ENCODE data around the gene FAM168B.

FAM168B gene

GRCh38 chr2:131023758-131024157, 69.5 kb downstream of the FAM168B start:
- H3K27ac ChIP-seq, result no peak overlapping the region
- no peak for TF ChIP-seq CTCF (conservative IDR thresholded peaks at IDR 0.05)
- TF ChIP-seq ZFX (IDR thresholded peaks at IDR 0.05), result no peak

- H3K27ac ChIP-seq, result no peak overlapping the region
- no peak for TF ChIP-seq CTCF (conservative IDR thresholded peaks at IDR 0.05)
- no peak for TF ChIP-seq ZFX (IDR thresholded peaks at IDR 0.05)
These were observed 70.5 kb downstream of the FAM168B start for GRCh38 chr2:131022731-131023130.

GRCh38 chr2:131016826-131017741, 76.2 kb downstream of the FAM168B start:
- no peak for TF ChIP-seq CTCF (conservative IDR thresholded peaks at IDR 0.05)
- TF ChIP-seq ZFX (IDR thresholded peaks at IDR 0.05), result no peak
- no peak overlapping the region for H3K27ac ChIP-seq

GRCh38 chr2:131015764-131016163, 77.5 kb downstream of the FAM168B start:
- no peak for TF ChIP-seq ZFX (IDR thresholded peaks at IDR 0.05)
- TF ChIP-seq CTCF (conservative IDR thresholded peaks at IDR 0.05), result no peak
- no peak overlapping the region for H3K27ac ChIP-seq

DNA sequence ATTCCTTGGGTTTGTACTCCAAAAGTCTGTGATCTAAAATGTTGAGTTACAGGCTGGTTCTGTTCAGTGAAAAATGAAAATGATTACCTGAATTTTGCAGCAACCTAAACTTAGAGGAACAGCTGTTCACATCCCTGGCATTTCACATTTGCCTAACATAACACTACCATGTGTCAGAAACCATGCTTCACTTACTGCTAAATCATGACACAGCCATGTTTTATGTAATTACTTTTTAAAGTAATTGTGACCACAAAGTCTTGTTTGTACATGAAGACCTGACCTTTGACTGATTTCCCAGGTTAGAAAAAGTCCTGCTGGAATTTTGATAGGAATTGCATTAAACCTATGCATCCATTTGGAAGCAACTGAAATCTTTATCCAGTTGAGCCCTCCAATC, 79.1 kb downstream of the FAM168B start:
- H3K27ac ChIP-seq, result no peak overlapping the region
- TF ChIP-seq CTCF (conservative IDR thresholded peaks at IDR 0.05) (no peak), ZFX (IDR thresholded peaks at IDR 0.05) (no peak)

DNA sequence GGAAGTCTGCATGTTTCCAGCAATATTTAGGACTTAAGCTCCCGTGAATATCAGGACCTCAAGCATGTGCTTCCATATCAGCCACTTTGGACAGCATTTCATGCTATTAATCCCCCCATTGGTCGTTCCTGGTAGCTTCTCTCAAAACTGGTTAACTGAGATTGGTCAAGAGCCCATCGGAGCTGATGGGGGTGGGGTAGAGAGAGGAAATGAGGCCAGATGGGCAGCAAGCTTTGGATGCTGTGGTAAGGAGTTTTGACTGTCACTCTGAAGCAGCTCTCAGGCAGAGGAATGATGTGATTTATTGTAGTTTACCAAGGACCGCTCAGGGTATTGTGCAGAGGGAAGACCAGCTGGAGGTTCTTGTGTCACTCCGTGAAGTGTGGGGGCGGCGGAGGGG, 81.8 kb downstream of the FAM168B start:
- H3K27ac ChIP-seq, result no peak overlapping the region
- TF ChIP-seq ZFX (IDR thresholded peaks at IDR 0.05) (no peak), CTCF (conservative IDR thresholded peaks at IDR 0.05) (no peak)

DNA sequence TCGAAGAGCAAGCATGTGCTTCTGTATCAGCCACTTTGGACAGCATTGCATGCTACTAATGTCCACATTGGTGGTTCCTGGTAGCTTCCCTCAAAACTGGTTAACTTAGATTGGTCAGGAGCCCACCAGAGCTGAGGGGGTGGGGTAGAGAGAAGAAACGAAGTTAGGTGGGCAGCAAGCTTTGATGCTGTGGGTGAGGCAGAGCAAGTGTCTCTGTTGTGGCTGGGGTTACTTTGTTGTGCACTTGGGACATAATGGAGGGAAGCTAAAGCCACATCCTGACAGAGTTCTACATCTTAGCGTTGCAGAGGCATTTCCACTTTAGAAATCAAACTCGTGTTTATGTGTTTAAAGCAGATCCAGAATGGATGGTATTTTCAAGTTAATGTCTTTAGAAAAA, 82.7 kb downstream of the FAM168B start:
- H3K27ac ChIP-seq, result no peak overlapping the region
- no peak for TF ChIP-seq CTCF (conservative IDR thresholded peaks at IDR 0.05)
- TF ChIP-seq ZFX (IDR thresholded peaks at IDR 0.05), result no peak
